KOPT-K1 (cell line): Measurements from ENCODE around the gene VAV1.

Source experiments
- H3K27ac ChIP-seq: fragments of 200-600 bp; sonication (generic); 2 replicates; pipeline ENCODE4 v1.5.1; 2016; ENCODE audit warnings: antibody characterized with exemption, mild to moderate bottlenecking, low read depth, low read length; ENCODE audit not compliant: poor library complexity, severe bottlenecking
- H3K36me3 ChIP-seq: fragments of 200-600 bp; sonication (generic); 2 replicates; pipeline ENCODE4 v1.5.1; 2017; ENCODE audit warnings: antibody characterized with exemption, mild to moderate bottlenecking, low read length, moderate library complexity; ENCODE audit not compliant: insufficient read depth
- H3K9me3 ChIP-seq: fragments of 200-600 bp; sonication (generic); 2 replicates; pipeline ENCODE4 v1.5.1; 2017; ENCODE audit warnings: antibody characterized with exemption, low read length, mild to moderate bottlenecking; ENCODE audit not compliant: insufficient read depth, poor library complexity, severe bottlenecking

The VAV1 gene

GRCh38 chr19:6876748-6877147 is 104.2 kb downstream of the VAV1 start:
- H3K9me3 ChIP-seq, result no peaks in the 10 kb centered on the region

GRCh38 chr19:6877766-6878165 is 105.3 kb downstream of the VAV1 start:
- no peaks in the 10 kb centered on the region for H3K9me3 ChIP-seq
- H3K36me3 ChIP-seq, result no peaks in the 10 kb centered on the region
- H3K27ac ChIP-seq, result no peak overlapping the region

More at GRCh38 chr19:6876748-6877147, 104.2 kb downstream of the VAV1 start:
- Histone ChIP-seq H3K36me3 (no peaks in the 10 kb centered on the region), H3K27ac (no peak overlapping the region)

GRCh38 chr19:6886277-6886897 is 113.9 kb downstream of the VAV1 start:
- Histone ChIP-seq H3K36me3 (no peaks in the 10 kb centered on the region), H3K9me3 (no peaks in the 10 kb centered on the region), H3K27ac (no peak overlapping the region)

GRCh38 chr19:6887316-6887715 is 114.8 kb downstream of the VAV1 start, which contains the start of gene ADGRE1:
ADGRE1 (plus strand) TSS chr19:6887579; CDS start chr19:6887609, 30 bp downstream.
- no peak within 1 kb of the TSS for H3K27ac ChIP-seq
- H3K36me3 ChIP-seq, result no peaks in the 10 kb centered on the region
- H3K9me3 ChIP-seq, result no peaks in the 10 kb centered on the region

- Histone ChIP-seq H3K27ac (no peak overlapping the region), H3K9me3 (no peaks in the 10 kb centered on the region), H3K36me3 (no peaks in the 10 kb centered on the region)
These were observed 116.5 kb downstream of the VAV1 start for GRCh38 chr19:6888967-6889366.

GRCh38 chr19:6890401-6890913 is 117.9 kb downstream of the VAV1 start:
- no peaks in the 10 kb centered on the region for H3K36me3 ChIP-seq
- H3K9me3 ChIP-seq, result peaks cover 11% of the 10 kb centered on the region

GRCh38 chr19:6890938-6891337 is 118.4 kb downstream of the VAV1 start:
- no peaks in the 10 kb centered on the region for H3K36me3 ChIP-seq
- H3K27ac ChIP-seq, result peak overlapping the region; percentile 64
- peaks cover 14% of the 10 kb centered on the region for H3K9me3 ChIP-seq

More at GRCh38 chr19:6890401-6890913, 117.9 kb downstream of the VAV1 start:
- peak overlapping the region; percentile 64 for H3K27ac ChIP-seq

- Histone ChIP-seq H3K27ac (peak overlapping the region; percentile 64), H3K9me3 (peaks cover 14% of the 10 kb centered on the region), H3K36me3 (no peaks in the 10 kb centered on the region)
These were observed 119.4 kb downstream of the VAV1 start for GRCh38 chr19:6891761-6892385.

- Histone ChIP-seq H3K27ac (no peak overlapping the region), H3K9me3 (peaks cover 14% of the 10 kb centered on the region), H3K36me3 (no peaks in the 10 kb centered on the region)
These were observed 121.8 kb downstream of the VAV1 start for GRCh38 chr19:6894313-6894712.

GRCh38 chr19:6903446-6903845 is 130.9 kb downstream of the VAV1 start:
- no peaks in the 10 kb centered on the region for H3K36me3 ChIP-seq
- no peak overlapping the region for H3K27ac ChIP-seq
- H3K9me3 ChIP-seq, result peaks cover 36% of the 10 kb centered on the region

- Histone ChIP-seq H3K9me3 (peaks cover 23% of the 10 kb centered on the region), H3K27ac (no peak overlapping the region), H3K36me3 (no peaks in the 10 kb centered on the region)
These were observed 134.1 kb downstream of the VAV1 start for GRCh38 chr19:6906559-6907060.
